ENCODE results near the gene HPSE2. TPM values are rescaled to one million over a fixed set of nuclear protein-coding genes. Genes with fewer than 3 reads are reported as not detected.

The HPSE2 gene
- total and polyA plus RNA-seq, 2 of the 13 experiments (the other 11 are each of a cell fraction or from before 2014, with no cell fraction given) = 0.01 TPM; not detected in 1

- TF ChIP-seq POGK (CRISPR knock-in tag; conservative IDR thresholded peaks at IDR 0.05) (no peak), ZFX (CRISPR knock-in tag; IDR thresholded peaks at IDR 0.05; ENCODE audit: low read depth) (no peak)
These were observed 177.5 kb downstream of the HPSE2 start (continued) for GRCh38 chr10:99057936-99058690.

GRCh38 chr10:99045671-99046070, 190.0 kb downstream of the HPSE2 start:
- in situ Hi-C loops (cut with HindIII; ENCODE audit: extremely low pct_ligation_motif_present, low pct_unique_long_range_greater_than_20kb) (loop anchor here (25.0 kb wide), 1 partner anchor 583 kb away; no protein-coding TSS in a partner anchor), intact Hi-C loops (cut with micrococcal nuclease; ENCODE audit: unreplicated experiment) (no loop called here)
- no peak overlapping the region for H3K9ac ChIP-seq (ENCODE audit: insufficient read depth, low read depth, low read length)
- ATAC-seq (no peak), FAIRE-seq (no peak), DNase-seq (ENCODE audit: low spot score) (no peak)
- ChIA-PET CTCF (ENCODE audit: low intra/inter-chr PET ratio, low total read pairs) (no interaction called here), POLR2A (no interaction called here)
- H3K4me2 ChIP-seq (ENCODE audit: low read depth, low read length) = no peak overlapping the region
- H3K27me3 ChIP-seq (ENCODE audit: control insufficient read depth in 1 of 2, insufficient read depth in 2 of 2, low read length in 2 of 2) = no peaks in the 10 kb centered on the region
- no peaks in the 10 kb centered on the region for H4K20me1 ChIP-seq (ENCODE audit: insufficient read depth, low read length)
- H3K4me3 ChIP-seq (replicated peaks in 1 of 3; ENCODE audit: insufficient read depth in 1 of 3, low read depth in 2 of 3, low read length in 3 of 3) = no peak overlapping the region
- H3K4me1 ChIP-seq (ENCODE audit: insufficient read depth, low read length) = no peaks in the 10 kb centered on the region
- BruUV-seq (replicated peaks) = no TSS peak
- no peak overlapping the region for H2AFZ ChIP-seq (ENCODE audit: low read length)
- H3K79me2 ChIP-seq (ENCODE audit: insufficient read depth, low read length) = no peaks in the 10 kb centered on the region
- H3K36me3 ChIP-seq (replicated peaks in 1 of 2; ENCODE audit: control insufficient read depth in 1 of 2, insufficient read depth in 2 of 2, low read length in 2 of 2) = no peaks in the 10 kb centered on the region
- H3K27ac ChIP-seq (ENCODE audit: extremely low read length, insufficient read depth, low read length) = no peak overlapping the region
- H3K9me3 ChIP-seq (ENCODE audit: low read length) = peaks cover 40% of the 10 kb centered on the region
- TF ChIP-seq ZNF230 (CRISPR knock-in tag; IDR thresholded peaks at IDR 0.05) (no peak), KDM2A (CRISPR knock-in tag; IDR thresholded peaks at IDR 0.05; ENCODE audit: borderline replicate concordance, low read depth) (no peak), JARID2 (CRISPR knock-in tag; IDR thresholded peaks at IDR 0.05; ENCODE audit: insufficient replicate concordance) (no peak), HNF4A (CRISPR knock-in tag; IDR thresholded peaks at IDR 0.05) (no peak), GATAD2A (CRISPR knock-in tag; IDR thresholded peaks at IDR 0.05) (no peak), SP4 (CRISPR knock-in tag; IDR thresholded peaks at IDR 0.05) (no peak), THAP9 (CRISPR knock-in tag; IDR thresholded peaks at IDR 0.05; ENCODE audit: borderline replicate concordance) (no peak), TSC22D2 (CRISPR knock-in tag; IDR thresholded peaks at IDR 0.05; ENCODE audit: borderline replicate concordance) (no peak), ZNF879 (CRISPR knock-in tag; IDR thresholded peaks at IDR 0.05) (no peak), ELF3 (CRISPR knock-in tag; IDR thresholded peaks at IDR 0.05) (no peak), KDM3A (CRISPR knock-in tag; IDR thresholded peaks at IDR 0.05; ENCODE audit: low read depth) (no peak), ZFY (CRISPR knock-in tag; IDR thresholded peaks at IDR 0.05) (no peak), RBM22 (optimal IDR thresholded peaks at IDR 0.05; ENCODE audit: low read length) (no peak), TRIM22 (IDR thresholded peaks at IDR 0.05) (no peak), ATAD3A (CRISPR knock-in tag; IDR thresholded peaks at IDR 0.05) (no peak)
